CD4-positive, alpha-beta T cell treated with Interleukin-1 beta for 1 hour (primary cell): ENCODE results near the gene PHACTR1.

Experiments used
- DNase-seq, 2 donors: peaks; one replicate each; pipeline ENCODE4 v3.0.0-alpha.2; 2020 to 2022

Gene PHACTR1

DNA sequence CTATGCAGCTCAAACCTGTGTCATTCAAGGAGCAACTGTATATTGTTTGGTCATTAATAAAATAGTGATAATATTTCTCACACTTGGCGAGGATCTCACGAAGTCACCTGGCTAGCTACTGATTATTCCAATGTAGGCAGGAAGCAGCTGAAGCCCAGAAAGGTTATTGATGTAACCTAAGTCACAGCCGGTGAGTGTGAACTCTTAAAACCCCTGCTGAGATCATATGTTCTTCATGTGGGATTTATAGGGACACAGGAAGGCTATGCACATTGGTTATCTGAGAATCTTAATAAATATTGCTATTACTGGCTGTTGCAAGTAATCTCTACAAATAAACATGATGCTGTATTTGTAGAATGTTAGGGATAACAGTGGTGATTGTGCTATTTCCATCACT, 450.3 kb downstream of the PHACTR1 start:
- DNase-seq, result no peak

DNA sequence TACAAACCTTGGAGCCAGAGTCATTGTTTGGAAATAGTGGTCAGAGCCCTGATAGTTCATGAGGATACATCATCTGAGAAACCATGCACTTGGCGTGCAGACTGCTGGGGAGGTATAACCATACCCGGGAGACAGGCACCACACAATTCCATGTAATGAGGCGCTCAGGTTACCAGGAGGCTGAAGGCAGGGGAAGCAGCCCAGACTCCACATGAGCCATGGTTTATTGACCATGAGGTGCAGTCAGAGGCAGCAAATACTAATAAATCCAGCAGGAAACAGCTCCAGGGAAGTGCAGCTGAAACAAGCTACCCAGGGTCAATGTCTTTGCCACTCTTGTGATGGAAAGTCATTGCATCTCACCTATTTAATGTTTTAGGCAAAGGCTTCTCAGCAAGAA, 455.7 kb downstream of the PHACTR1 start:
- DNase-seq, result no peak

DNA sequence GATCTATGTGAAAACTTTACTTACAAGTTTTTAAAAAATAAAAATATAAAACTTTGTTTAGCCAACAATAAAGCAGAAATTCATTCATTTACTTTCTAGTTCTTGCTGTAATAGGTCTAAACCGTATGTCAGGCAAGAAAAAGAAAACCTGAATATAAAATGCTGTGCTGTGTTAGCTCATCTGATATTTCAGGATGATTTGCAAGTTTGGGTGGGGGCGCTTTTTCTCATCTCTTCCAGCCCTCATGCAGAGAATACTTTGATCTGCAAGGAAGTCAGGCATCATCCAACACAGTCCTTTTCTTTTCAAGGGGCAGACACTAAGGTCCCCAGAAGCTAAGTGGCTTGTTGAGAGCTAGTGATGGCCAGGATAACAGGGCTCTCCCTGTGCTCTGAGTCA, 458.5 kb downstream of the PHACTR1 start:
- no peak for DNase-seq

DNA sequence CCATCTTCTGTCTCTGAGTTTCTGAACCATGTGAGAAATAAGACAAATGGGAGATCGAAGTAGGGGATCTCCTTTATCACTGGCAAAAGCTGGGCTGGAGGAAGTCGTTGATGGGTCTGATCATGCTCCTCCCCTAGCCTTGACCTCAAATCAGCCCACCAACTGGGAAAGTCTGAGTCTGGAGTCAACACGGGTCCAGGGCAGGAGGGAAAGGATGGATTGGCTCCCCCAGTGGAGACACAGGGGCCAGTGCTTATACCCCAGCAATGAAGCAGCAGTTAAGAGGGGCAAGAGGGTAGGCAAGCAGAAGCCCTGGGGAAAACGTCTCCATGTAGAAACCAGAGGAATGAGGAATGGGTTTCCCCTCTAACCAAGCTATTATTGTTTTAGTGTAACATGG, 459.2 kb downstream of the PHACTR1 start:
- no peak for DNase-seq

DNA sequence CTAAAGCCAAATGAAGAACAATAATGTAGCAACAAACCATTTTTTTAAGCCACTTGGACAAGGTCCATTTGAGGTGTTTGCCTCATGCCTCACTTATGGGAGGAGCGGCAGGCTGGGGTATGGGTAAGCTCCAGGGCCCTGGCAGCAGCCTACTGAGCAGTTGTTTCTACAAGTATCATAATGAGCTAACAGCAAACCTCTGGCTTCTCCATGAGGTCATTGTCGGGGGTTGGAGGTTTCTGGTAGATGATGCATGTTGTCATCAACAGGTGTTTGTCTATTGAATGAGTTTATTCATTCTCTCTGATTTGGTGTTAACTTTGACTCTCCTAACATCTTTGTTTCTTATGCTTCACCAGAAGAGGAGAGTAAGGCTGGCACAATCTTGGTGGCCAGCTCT, 461.1 kb downstream of the PHACTR1 start:
- no peak for DNase-seq

DNA sequence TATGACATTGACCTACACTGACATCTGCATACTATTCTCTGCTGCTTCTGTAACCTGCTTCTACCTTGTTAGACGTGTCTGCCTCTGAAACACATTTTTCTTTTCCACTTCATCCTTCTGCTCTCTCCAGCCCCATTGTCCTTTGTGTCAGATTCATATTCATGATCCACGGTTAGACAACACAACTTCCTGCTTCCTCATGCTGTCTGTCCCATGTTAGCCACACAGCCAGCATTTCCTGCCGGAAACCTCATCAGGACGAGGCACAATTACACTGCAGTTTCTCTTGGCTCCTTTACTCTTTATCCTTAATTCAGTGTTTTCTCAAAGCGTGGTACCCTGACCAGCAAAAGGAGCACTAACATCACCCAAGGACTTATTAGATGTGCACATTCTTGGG, 461.5 kb downstream of the PHACTR1 start:
- no peak for DNase-seq

DNA sequence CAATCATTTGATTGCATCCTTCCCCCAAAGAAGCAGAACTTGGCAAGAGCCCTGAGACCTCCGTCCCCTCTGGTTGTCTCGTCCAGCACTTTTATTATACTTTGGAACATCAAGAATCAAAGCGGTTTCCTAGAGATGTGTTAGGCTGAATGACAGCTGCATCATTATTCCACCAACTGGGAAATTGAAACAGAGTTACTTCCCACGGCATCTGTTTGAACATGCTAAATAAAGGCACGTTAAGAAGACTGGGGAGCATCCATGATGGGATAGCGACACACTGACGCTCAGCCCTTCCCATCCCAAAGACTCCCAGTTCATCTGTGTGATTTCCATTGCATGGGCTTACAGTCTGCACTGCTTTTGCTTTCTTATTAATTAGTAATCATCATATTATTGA, 464.0 kb downstream of the PHACTR1 start:
- DNase-seq, result no peak

DNA sequence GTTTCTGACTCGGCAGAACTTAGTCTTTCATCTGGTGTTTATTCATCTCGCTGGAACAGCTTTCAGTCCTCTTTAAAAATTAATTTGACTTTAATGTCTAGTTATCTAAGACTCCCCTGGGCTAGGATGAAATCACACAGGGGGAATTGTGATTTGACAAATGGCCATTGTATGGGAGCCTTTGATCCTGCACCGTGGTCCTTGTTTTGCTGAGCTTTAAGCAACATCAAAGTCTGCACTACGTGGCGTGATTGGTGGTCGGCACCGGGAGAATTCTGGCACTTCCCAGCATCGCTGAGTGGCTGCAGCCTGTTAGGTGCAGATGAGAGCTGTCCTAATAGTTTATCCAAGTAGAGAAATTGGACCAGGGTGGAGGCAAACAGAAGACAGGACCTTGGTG, 464.8 kb downstream of the PHACTR1 start:
- no peak for DNase-seq

DNA sequence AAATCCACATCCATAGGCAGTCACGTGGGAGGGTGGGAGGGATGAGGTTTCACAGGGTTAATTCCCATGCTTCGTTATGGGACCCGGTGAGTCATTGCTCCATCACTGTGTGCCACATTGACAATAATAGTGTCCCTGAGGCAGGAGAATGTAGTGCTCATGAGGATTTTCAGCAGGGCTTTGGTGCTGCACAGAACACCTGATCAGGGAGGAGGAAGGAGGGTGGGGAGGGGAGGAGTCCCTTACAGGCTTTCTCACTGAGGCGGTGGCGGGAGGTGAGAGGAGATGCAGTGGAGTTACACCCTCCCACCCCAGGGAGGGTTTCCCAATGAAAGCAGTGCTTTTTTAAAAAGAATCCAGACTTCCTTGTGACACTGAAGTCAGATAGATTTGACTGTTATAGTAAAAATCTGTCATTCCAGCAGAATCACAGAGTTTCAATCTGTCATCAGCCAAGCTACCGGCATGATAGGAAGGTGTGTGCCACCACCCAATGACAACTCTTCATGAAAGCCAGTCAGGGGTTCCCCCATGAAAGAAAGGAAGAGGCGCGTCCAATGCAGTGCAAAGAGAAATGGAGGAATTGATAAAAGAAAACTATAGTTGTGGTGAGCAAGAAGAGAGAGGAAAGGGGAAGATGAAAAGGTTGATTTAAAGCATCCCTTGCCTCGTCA, 467.0 kb downstream of the PHACTR1 start:
- no peak for DNase-seq

DNA sequence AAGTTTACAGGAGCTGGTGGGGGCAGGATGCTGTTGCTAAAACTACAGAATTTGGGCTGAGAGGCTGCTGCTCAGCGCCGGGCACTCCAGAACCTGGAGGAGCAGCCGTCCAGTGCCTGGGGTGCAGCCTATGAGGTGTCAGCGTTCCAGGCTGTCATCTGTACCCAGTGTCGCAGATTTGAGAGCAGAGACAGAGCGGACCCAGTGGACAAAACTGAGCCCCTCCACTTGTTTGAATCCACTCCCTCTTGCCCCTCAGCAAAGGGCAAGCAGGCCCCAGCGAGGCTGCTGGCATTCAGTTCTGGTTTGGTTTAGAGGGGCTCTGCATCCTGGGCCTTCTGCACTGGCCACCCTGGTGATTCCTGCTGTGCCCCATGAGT, 467.5 kb downstream of the PHACTR1 start:
- no peak for DNase-seq

DNA sequence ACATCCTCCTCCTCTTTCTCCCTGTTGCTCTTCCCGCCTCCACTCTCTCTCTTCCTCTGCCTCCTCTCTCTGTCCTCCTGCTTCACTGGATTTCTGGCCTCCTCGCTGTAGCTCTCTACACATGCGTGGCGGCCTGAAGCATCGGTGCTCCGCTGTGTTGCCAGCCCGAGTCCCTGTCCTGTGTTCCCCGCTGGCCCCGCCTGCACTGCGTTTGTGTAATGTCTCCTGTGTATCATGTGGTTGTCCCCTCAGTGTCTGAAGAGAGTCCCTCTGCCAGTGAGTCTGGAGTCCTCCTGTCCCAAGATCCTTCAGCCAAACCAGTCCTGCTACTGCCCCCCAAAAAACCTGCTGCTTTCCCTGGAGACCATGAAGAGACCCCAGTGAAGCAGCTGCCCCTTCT, 468.0 kb downstream of the PHACTR1 start:
- DNase-seq, result no peak

DNA sequence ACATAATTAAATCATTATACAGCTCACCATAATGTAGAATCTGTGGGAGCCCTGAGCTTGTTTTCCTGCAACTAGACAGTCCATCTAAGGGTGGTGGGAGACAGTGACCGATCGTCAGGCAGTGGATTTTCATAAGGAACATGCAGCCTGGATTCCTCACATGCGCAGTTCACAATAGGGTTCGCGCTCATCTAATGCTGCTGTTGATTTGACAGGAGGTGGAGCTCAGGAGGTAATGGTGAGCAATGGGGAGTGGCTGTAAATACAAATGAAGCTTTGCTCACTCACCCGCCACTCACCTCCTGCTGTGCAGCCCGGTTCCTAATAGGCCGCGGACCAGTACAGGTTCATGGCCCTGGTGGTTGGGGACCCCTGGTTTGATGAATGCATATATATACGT, 470.3 kb downstream of the PHACTR1 start:
- DNase-seq, result no peak

DNA sequence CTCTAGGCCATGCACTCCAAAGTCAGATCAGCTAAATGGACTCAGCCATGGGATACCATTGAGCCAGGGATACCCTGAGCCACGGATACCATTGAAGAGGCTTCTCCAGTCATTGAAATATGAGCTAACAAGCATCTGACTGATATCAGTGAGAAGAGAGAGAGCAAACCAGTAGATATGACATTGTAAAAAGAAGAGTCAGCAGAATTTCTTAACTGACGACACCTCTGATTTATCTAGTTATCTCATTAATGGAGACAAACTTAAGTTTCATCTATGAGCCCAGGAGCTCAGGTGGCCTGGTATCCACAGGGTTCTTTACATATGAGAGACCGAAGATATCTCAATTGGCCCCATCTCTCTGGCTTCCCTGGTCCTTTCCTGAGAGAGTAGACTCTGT, 471.1 kb downstream of the PHACTR1 start:
- DNase-seq, result no peak

DNA sequence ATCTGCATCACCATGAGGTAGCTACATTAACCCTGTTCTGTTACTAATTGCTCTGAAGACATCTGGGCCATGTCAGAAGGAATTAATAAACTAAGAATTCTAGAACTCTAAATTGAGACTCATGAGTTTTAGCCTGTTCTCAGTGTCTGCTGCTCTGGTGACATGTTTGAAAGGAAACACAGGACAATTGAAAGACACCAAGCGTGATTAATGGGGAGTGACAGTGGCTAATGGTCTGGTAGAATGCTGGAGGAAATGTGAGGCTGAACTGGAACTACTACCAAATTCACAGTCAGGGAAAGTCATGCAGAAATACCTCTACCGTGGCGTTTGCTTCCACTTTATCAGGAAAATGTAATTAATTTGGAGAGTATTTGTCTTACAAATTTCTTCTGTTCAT, 471.7 kb downstream of the PHACTR1 start:
- no peak for DNase-seq

DNA sequence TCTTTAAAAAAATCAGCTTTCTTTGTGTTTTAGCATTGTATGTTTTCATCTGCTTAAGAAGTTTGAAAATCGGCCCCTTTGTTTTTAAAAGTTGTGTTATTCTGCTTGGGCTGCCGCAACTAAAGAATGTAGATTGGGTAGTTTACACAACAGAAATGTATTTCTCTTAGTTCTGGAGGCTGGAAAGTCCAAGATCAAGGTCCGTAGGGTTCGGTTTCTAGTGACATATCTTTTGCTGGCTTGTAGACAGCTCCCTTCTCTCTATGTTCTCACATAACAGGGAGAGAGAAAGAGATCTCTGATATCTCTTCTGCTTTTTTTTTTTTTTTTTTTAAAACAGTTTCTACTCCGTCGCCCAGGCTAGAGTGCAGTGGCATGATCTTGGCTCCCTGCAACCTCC, 473.1 kb downstream of the PHACTR1 start:
- no peak for DNase-seq

DNA sequence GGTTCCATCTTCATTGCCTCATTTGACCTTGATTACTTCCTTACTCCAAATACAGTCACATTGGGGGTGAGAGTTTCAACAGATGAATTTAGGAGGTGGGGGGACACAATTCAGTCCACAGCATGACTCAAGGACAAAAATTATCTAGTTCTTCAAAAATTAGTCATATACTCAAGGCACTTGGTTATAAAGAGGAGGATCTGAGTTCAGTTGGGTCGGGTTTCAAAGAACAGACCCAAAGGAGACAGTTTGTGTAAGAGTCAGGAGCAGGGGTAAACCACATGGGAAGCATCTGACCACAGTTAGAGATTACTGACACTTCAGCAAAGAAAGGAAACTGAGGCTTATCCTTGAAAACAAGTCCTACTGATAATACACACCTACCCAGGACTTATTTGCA, 473.8 kb downstream of the PHACTR1 start:
- no peak for DNase-seq

DNA sequence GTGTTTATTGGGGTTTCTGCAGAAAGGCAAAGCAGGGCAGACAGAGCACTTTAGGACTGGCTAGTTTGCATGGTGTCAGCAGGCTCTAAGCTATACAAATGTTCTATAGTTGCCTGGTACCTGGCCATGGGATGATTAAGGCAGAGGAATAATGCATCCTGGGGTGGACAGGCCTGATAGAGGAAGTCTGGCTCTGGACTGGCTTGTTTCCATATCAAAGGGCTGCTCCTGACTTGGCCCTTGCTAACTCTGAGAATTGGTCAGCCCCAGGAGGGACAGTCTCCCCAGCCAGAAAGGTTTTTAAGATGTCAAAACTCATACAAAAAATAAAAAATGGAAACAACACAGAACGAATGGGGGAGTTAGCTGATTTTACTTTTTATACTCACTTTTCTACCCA, 474.9 kb downstream of the PHACTR1 start:
- no peak for DNase-seq

DNA sequence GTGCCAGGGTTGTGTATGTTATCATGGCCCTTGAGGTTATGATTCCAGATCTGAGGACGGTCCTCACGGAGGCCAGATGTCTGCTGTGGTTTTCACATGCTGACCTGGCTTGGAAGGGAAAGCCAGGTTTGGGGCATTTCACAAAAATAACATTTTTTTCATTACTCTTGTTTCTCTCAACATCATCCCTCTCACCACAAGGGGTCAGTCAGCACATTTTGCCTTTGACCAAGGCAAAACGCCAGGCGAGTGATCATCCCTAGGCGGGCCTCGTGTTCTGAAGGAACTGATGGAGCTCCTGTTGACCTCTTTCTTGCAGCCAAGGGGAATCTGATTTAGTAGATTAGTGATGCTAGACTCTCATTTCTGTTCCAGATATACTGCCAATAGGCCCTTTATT, 478.3 kb downstream of the PHACTR1 start:
- peak; percentile 20 to 54 for DNase-seq

DNA sequence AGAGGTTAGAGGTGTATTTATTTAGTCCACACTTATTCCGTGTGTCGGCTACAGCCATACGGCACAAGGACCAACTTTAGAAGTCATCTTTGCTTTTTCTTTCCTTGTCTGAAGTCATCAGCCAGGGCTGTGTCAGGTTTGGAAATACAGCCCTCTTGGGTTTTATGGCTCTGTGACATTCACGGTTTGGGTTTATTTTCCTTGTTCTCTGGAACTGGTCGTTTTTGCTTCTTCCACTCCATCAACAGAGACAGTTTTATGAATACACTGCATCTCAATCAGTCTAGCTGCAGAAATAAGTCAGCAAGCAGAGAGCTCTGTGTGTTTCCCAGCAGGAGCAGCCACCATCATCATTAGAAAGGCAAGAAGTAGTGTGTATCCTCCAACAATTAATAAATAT, 479.2 kb downstream of the PHACTR1 start:
- no peak for DNase-seq

DNA sequence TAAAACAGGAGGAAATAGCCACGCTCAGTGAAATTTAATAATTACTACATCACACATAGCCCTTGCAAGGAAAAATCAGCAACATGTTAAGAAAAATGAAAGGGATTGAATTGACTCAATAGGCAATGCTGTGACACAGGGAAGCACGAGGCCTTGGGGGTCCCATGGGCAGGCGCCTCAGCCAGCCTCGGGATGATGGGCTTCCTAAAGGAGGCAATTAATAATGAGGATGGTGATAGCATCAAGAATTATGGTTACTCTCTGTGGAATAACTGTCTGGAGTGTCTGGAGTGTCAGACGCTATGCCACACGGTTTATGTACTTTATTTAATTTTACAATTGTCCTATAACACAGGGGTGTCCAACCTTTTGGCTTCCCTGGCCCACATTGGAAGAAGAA, 481.6 kb downstream of the PHACTR1 start:
- DNase-seq, result no peak

DNA sequence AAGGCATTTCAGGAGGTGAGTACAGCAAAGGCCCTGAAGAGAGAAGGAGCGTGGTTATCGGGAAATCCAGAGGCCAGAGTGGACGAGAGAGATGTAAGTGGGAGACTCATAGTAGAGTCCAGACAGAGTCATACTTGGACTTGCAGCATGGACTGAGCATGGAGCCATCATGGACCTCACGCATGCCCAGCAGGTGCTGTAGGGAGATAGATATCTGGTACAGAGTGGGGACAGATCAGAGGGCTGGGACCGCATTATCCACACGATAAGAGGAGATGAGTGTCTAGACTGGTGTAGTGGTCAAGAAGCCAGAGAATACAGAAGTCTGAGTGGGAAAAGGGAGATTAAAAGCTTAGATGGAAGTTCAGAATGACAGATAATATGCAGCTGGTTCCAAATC, 484.8 kb downstream of the PHACTR1 start:
- no peak for DNase-seq

DNA sequence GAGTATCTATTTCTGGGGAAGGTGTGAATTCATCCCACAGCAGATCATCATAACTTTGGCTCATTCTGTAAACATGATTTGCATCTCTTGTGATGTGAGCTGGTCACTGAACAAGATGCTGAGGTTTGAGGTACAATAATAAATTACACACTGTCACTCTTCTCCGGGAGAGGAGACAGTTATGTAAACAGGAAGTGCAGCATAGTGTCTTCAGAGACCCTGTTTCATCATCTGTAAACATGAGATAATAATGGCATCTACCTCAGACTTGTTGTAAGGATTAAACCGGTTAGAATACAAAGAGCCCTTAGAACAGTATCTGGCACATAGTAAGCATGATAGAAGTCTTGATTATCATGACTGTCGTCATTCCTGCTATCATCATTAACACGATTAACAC, 486.6 kb downstream of the PHACTR1 start:
- no peak for DNase-seq

DNA sequence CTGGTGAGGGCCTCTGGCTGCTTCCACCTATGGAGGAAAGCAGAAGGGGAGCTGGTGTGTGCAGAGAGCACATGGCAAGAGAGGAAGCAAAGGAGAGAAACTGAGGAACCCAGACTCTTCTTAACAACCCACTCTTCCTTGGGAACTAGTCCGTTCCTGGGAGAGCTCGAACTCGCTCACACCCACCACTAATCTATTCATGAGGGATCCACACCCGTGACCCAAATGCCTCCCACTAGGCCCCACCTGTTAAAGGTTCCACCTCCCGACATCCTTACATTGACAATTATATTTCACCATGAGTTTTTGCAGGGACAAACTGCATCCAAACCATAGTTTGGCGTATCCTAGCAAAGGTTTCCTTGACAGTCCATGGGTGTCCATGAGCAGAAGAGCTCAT, 488.5 kb downstream of the PHACTR1 start:
- DNase-seq, result no peak

DNA sequence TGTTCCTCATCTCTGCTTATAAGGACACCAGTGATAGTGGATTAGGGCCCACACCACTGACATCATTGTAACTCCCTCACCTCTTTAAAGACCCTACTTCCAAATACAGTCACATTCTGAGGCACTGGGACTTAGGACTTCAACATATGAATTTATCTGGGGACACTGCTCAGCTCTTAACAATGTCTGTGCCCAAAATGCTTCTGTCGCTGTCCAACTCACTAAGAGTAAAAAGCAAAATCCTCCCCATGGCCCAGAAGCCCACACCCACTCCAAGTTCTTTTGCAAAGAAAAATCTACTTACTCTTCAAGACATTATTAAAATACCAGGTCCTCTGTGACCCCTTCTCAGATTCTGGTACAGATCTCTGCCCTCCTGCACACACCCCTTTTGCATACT, 495.5 kb downstream of the PHACTR1 start:
- no peak for DNase-seq

DNA sequence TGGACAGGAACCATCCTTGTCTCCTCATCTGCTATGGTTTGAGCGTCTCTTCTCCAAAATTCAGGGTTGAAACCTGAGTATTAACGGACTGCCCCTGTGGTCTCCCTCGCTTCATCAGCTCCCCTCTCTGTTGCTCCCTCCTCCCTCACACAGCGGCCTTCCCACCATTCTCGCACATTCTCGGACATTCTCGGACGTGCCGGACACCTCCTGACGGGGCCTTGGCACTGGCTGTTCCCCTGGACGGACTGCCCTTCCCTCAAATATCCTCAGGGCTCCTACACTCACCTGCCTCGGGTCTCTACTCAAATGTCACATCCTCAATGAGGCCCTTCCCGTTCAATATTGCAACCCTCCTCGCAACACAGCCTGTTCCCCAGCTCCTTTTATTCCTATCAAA, 496.0 kb downstream of the PHACTR1 start:
- no peak for DNase-seq

DNA sequence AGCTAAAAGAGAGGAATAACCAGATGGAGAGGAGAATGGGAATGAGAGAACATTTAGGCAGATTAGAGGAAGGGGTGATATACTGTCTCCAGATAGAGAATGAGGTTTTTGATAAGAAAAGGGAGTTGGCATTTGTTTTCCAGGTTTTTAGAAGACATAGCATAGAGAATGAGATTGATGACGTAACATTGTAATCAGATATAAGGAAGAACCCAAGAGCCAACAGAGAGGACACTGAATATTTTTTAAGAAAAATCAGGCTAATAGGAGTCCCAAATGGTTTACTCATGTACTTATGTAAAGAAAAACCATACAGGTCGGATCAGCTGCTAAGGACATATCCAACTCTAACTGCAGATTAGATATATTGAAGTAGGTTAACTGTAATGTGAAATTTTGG, 498.8 kb downstream of the PHACTR1 start:
- no peak for DNase-seq
